Uterus (tissue), 4 donors: ENCODE results near the gene NFU1. TPM values are rescaled to one million over a fixed set of nuclear protein-coding genes. Genes with fewer than 3 reads are reported as not detected.

Source experiments
- DNase-seq, 2 donors: peaks; one replicate each; pipeline ENCODE4 v3.0.0-alpha.2; 2019 to 2020
- H3K27ac ChIP-seq, 2 donors: fragments of 200-600 bp; sonication (generic); 1 replicate in 1 of 2; 2 replicates in 1 of 2; pipeline ENCODE4 v1.5.1; 2016 to 2018
- H3K27me3 ChIP-seq, 2 donors: fragments of 200-600 bp; sonication (generic); one replicate each; pipeline ENCODE4 v1.5.1; 2018 to 2019; ENCODE audit warnings: control low read depth in 1 of 2
- H3K36me3 ChIP-seq, 2 donors: fragments of 200-600 bp; sonication (generic); one replicate each; pipeline ENCODE4 v1.5.1; 2019; ENCODE audit warnings: control low read depth in 1 of 2
- H3K4me1 ChIP-seq, 2 donors: fragments of 200-600 bp; sonication (generic); one replicate each; pipeline ENCODE4 v1.5.1; 2018 to 2019; ENCODE audit warnings: control low read depth in 1 of 2
- H3K4me3 ChIP-seq, 2 donors: fragments of 200-600 bp; sonication (generic); 1 replicate in 1 of 2; 2 replicates in 1 of 2; pipeline ENCODE4 v1.5.1; 2018 to 2019; ENCODE audit warnings: mild to moderate bottlenecking in 1 of 2
- H3K9me3 ChIP-seq, 2 donors: fragments of 200-600 bp; sonication (generic); one replicate each; pipeline ENCODE4 v1.5.1; 2019; ENCODE audit warnings: control low read depth in 1 of 2
- CTCF ChIP-seq, 4 experiments: fragments of 200-600 bp in 2 of 4; fragments of 450-650 bp in 2 of 4; sonication (generic) in 2 of 4; IDR thresholded peaks; one replicate each; pipeline ENCODE4 v1.5.1; 2016 to 2019; ENCODE audit warnings: antibody characterized with exemption in 4 of 4, mild to moderate bottlenecking in 2 of 4, moderate library complexity in 1 of 4
- POLR2A ChIP-seq, 2 donors: fragments of 450-650 bp; IDR thresholded peaks; one replicate each; pipeline ENCODE4 v1.6.1; 2016; ENCODE audit warnings: antibody characterized with exemption in 2 of 2, mild to moderate bottlenecking in 1 of 2, moderate library complexity in 1 of 2
- intact Hi-C: fragments of 100-400 bp; cut with DNase I; formaldehyde crosslinking; loops from one replicate; pipeline ENCODE4 v1.15.1; 2023; ENCODE audit warnings: low total_unique reads
- total RNA-seq, 4 donors: library from RNA; depleted of rRNA in 3 of 4; stranded (reverse); fragments of >200 nt in 3 of 4; gene quantifications; one replicate each; pipeline versions ENCODE4 v1.1.0 to v1.2.4, GENCODE V29; 2014 to 2023
- donor health status: DM: yes; HTN: yes; CAD: no.

Gene NFU1
- 10 to 100 TPM; 24.4 to 55.3 (median 41.6) TPM for total RNA-seq

DNA sequence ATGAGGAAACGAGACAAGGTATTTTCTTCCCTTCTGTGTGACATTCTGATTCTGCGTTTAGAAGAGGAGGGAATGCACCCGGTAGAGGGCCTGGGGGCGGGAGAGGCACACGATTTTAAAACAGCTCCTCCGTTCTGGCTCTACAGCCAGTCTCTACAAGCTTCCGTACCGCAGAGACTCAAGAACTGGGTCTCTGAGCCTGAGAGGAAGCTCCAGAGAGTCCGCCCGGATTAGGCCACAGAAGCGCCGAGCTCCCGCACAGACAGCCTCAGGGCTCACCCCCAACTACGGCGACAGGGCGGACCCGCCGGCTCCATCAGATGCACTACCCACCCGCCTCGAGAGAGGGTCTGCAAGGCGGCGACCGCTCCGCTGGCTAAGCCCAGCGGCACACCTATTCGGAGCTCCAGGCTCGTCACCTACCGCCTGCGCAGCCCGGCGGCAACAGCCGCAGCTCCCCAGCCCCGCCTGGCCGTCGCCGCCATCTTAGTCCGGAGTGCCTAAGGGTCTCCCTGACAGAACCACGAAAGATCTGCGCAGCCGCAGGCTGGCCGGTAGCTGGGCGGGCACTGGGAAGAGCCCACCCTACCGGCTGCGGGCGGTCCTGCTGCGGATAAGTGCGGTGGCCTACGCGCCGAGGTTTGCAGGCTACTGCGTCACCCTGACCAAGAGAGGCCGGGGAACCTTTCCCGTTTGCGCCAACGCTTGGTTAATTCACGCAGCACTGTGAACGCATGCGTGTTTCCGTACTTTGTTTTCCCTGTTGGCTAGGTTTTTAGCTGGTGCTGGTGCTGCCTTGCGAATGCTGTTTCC lies at the start of gene NFU1:
Gene NFU1, minus strand, starts transcription at position 498 of the 813 bp plus-strand sequence. Its CDS starts 13 bp downstream, at position 485.
- DNase-seq: peak; percentile 94 to 96
- Histone ChIP-seq H3K27me3 (no peaks in the 10 kb centered on the region), H3K9me3 (no peaks in the 10 kb centered on the region), H3K4me3 (peak within 1 kb of the TSS; percentile 70 to 92), H3K4me1 (peaks cover 0 to 3% of the 10 kb centered on the region in 2 donors), H3K36me3 (no peaks in the 10 kb centered on the region), H3K27ac (peak within 1 kb of the TSS; percentile 93 to 96)
- TF ChIP-seq POLR2A (IDR thresholded peaks at IDR 0.05): peak; percentile 87 to 88
- peak; percentile 65 to 94 (median 78) for TF ChIP-seq CTCF (IDR thresholded peaks at IDR 0.05)
- intact Hi-C loops: no loop called here

- Histone ChIP-seq H3K36me3 (no peaks in the 10 kb centered on the region), H3K4me3 (no peak overlapping the region), H3K27me3 (no peaks in the 10 kb centered on the region), H3K4me1 (no peaks in the 10 kb centered on the region), H3K27ac (no peak overlapping the region), H3K9me3 (no peaks in the 10 kb centered on the region)
- TF ChIP-seq POLR2A (IDR thresholded peaks at IDR 0.05): no peak
- TF ChIP-seq CTCF (IDR thresholded peaks at IDR 0.05): no peak
- intact Hi-C loops: no loop called here
- no peak for DNase-seq
These were observed 46.5 kb upstream of the NFU1 start for GRCh38 chr2:69483696-69484095.

- H3K9me3 ChIP-seq: no peaks in the 10 kb centered on the region
- H3K4me3 ChIP-seq: no peak overlapping the region
- H3K4me1 ChIP-seq: no peaks in the 10 kb centered on the region
- no peak for TF ChIP-seq CTCF (IDR thresholded peaks at IDR 0.05)
- TF ChIP-seq POLR2A (IDR thresholded peaks at IDR 0.05): no peak
- no peaks in the 10 kb centered on the region for H3K27me3 ChIP-seq
- intact Hi-C loops: no loop called here
- H3K36me3 ChIP-seq: no peaks in the 10 kb centered on the region
- no peak for DNase-seq
- H3K27ac ChIP-seq: no peak overlapping the region
These were observed 45.8 kb upstream of the NFU1 start for GRCh38 chr2:69483024-69483423.

GRCh38 chr2:69482471-69482870 lies 45.2 kb upstream of the NFU1 start:
- DNase-seq: no peak
- Histone ChIP-seq H3K9me3 (no peaks in the 10 kb centered on the region), H3K4me3 (no peak overlapping the region), H3K4me1 (no peaks in the 10 kb centered on the region), H3K27me3 (no peaks in the 10 kb centered on the region), H3K27ac (no peak overlapping the region), H3K36me3 (no peaks in the 10 kb centered on the region)
- TF ChIP-seq CTCF (IDR thresholded peaks at IDR 0.05) (no peak), POLR2A (IDR thresholded peaks at IDR 0.05) (no peak)
- intact Hi-C loops: no loop called here

GRCh38 chr2:69481421-69481820 lies 44.2 kb upstream of the NFU1 start:
- H3K27ac ChIP-seq: no peak overlapping the region
- no peak for TF ChIP-seq POLR2A (IDR thresholded peaks at IDR 0.05)
- no peak for TF ChIP-seq CTCF (IDR thresholded peaks at IDR 0.05)
- no peaks in the 10 kb centered on the region for H3K36me3 ChIP-seq
- intact Hi-C loops: no loop called here
- no peaks in the 10 kb centered on the region for H3K27me3 ChIP-seq
- H3K9me3 ChIP-seq: no peaks in the 10 kb centered on the region
- DNase-seq: no peak
- H3K4me3 ChIP-seq: no peak overlapping the region
- no peaks in the 10 kb centered on the region for H3K4me1 ChIP-seq
